ENCODE data around the gene SCN4B.
A peak's percentile ranks its signal among the peaks of the same experiment; 100 is the strongest.

Gene SCN4B

GRCh38 chr11:118167906-118168305 is 15.3 kb upstream of the SCN4B start:
- H3K4me3 Mint-ChIP-seq, result no peak overlapping the region
- peaks cover 14% of the 10 kb centered on the region for H3K27me3 Mint-ChIP-seq (ENCODE audit: low read depth)
- DNase-seq (ENCODE audit: low spot score), result no peak
- peaks cover 2% of the 10 kb centered on the region for H3K4me1 Mint-ChIP-seq (ENCODE audit: low read depth)
- no peaks in the 10 kb centered on the region for H3K36me3 Mint-ChIP-seq (ENCODE audit: low read depth)
- no peaks in the 10 kb centered on the region for H3K9me3 Mint-ChIP-seq
- no peak overlapping the region for H3K27ac Mint-ChIP-seq

GRCh38 chr11:118167253-118167652 is 14.6 kb upstream of the SCN4B start:
- Mint-ChIP-seq H3K36me3 (ENCODE audit: low read depth) (no peaks in the 10 kb centered on the region), H3K27me3 (ENCODE audit: low read depth) (peaks cover 19% of the 10 kb centered on the region), H3K4me1 (ENCODE audit: low read depth) (peaks cover 2% of the 10 kb centered on the region), H3K4me3 (no peak overlapping the region), H3K27ac (no peak overlapping the region), H3K9me3 (no peaks in the 10 kb centered on the region)
- no peak for DNase-seq (ENCODE audit: low spot score)

GRCh38 chr11:118166641-118167040 is 14.0 kb upstream of the SCN4B start:
- Mint-ChIP-seq H3K9me3 (no peaks in the 10 kb centered on the region), H3K4me1 (ENCODE audit: low read depth) (peaks cover under 1% of the 10 kb centered on the region), H3K27me3 (ENCODE audit: low read depth) (peaks cover 19% of the 10 kb centered on the region)

GRCh38 chr11:118164885-118165284 is 12.3 kb upstream of the SCN4B start:
- H3K4me3 Mint-ChIP-seq, result no peak overlapping the region
- no peak overlapping the region for H3K27ac Mint-ChIP-seq
- no peak for DNase-seq (ENCODE audit: low spot score)
- H3K4me1 Mint-ChIP-seq (ENCODE audit: low read depth), result no peaks in the 10 kb centered on the region
- peaks cover 22% of the 10 kb centered on the region for H3K27me3 Mint-ChIP-seq (ENCODE audit: low read depth)
- no peaks in the 10 kb centered on the region for H3K9me3 Mint-ChIP-seq
- H3K36me3 Mint-ChIP-seq (ENCODE audit: low read depth), result no peaks in the 10 kb centered on the region

More at GRCh38 chr11:118166641-118167040, 14.0 kb upstream of the SCN4B start:
- no peak overlapping the region for H3K27ac Mint-ChIP-seq
- DNase-seq (ENCODE audit: low spot score), result no peak
- no peak overlapping the region for H3K4me3 Mint-ChIP-seq
- no peaks in the 10 kb centered on the region for H3K36me3 Mint-ChIP-seq (ENCODE audit: low read depth)

GRCh38 chr11:118163494-118163893 is 10.9 kb upstream of the SCN4B start:
- Mint-ChIP-seq H3K27ac (no peak overlapping the region), H3K27me3 (ENCODE audit: low read depth) (peaks cover 30% of the 10 kb centered on the region), H3K4me1 (ENCODE audit: low read depth) (no peaks in the 10 kb centered on the region), H3K4me3 (no peak overlapping the region), H3K36me3 (ENCODE audit: low read depth) (no peaks in the 10 kb centered on the region), H3K9me3 (no peaks in the 10 kb centered on the region)
- no peak for DNase-seq (ENCODE audit: low spot score)

GRCh38 chr11:118162846-118163245 is 10.2 kb upstream of the SCN4B start:
- Mint-ChIP-seq H3K4me3 (no peak overlapping the region), H3K4me1 (ENCODE audit: low read depth) (no peaks in the 10 kb centered on the region)

GRCh38 chr11:118161786-118162185 is 9.2 kb upstream of the SCN4B start:
- Mint-ChIP-seq H3K36me3 (ENCODE audit: low read depth) (no peaks in the 10 kb centered on the region), H3K4me3 (no peak overlapping the region), H3K27ac (no peak overlapping the region), H3K4me1 (ENCODE audit: low read depth) (peaks cover 2% of the 10 kb centered on the region), H3K9me3 (no peaks in the 10 kb centered on the region), H3K27me3 (ENCODE audit: low read depth) (peaks cover 45% of the 10 kb centered on the region)
- DNase-seq (ENCODE audit: low spot score), result no peak

More at GRCh38 chr11:118162846-118163245, 10.2 kb upstream of the SCN4B start:
- no peaks in the 10 kb centered on the region for H3K9me3 Mint-ChIP-seq
- peaks cover 35% of the 10 kb centered on the region for H3K27me3 Mint-ChIP-seq (ENCODE audit: low read depth)
- no peak overlapping the region for H3K27ac Mint-ChIP-seq
- no peak for DNase-seq (ENCODE audit: low spot score)
- H3K36me3 Mint-ChIP-seq (ENCODE audit: low read depth), result no peaks in the 10 kb centered on the region

- H3K4me3 Mint-ChIP-seq, result no peak overlapping the region
- H3K4me1 Mint-ChIP-seq (ENCODE audit: low read depth), result peaks cover 10% of the 10 kb centered on the region
- no peaks in the 10 kb centered on the region for H3K36me3 Mint-ChIP-seq (ENCODE audit: low read depth)
- no peaks in the 10 kb centered on the region for H3K9me3 Mint-ChIP-seq
- H3K27ac Mint-ChIP-seq, result no peak overlapping the region
- no peak for DNase-seq (ENCODE audit: low spot score)
- peaks cover 68% of the 10 kb centered on the region for H3K27me3 Mint-ChIP-seq (ENCODE audit: low read depth)
Measured at GRCh38 chr11:118157186-118157895, 4.7 kb upstream of the SCN4B start.

- DNase-seq (ENCODE audit: low spot score), result no peak
- Mint-ChIP-seq H3K4me3 (no peak overlapping the region), H3K9me3 (no peaks in the 10 kb centered on the region)
Measured at GRCh38 chr11:118156531-118157185, 4.0 kb upstream of the SCN4B start.

GRCh38 chr11:118155776-118156530 is 3.3 kb upstream of the SCN4B start:
- H3K4me3 Mint-ChIP-seq, result no peak overlapping the region
- no peak overlapping the region for H3K27ac Mint-ChIP-seq
- H3K27me3 Mint-ChIP-seq (ENCODE audit: low read depth), result peaks cover 78% of the 10 kb centered on the region
- H3K36me3 Mint-ChIP-seq (ENCODE audit: low read depth), result no peaks in the 10 kb centered on the region
- H3K9me3 Mint-ChIP-seq, result no peaks in the 10 kb centered on the region
- peaks cover 10% of the 10 kb centered on the region for H3K4me1 Mint-ChIP-seq (ENCODE audit: low read depth)
- no peak for DNase-seq (ENCODE audit: low spot score)

More at GRCh38 chr11:118156531-118157185, 4.0 kb upstream of the SCN4B start:
- H3K4me1 Mint-ChIP-seq (ENCODE audit: low read depth), result peaks cover 10% of the 10 kb centered on the region
- H3K27me3 Mint-ChIP-seq (ENCODE audit: low read depth), result peaks cover 74% of the 10 kb centered on the region
- H3K36me3 Mint-ChIP-seq (ENCODE audit: low read depth), result no peaks in the 10 kb centered on the region
- no peak overlapping the region for H3K27ac Mint-ChIP-seq

GRCh38 chr11:118154641-118155040 is 2.0 kb upstream of the SCN4B start:
- no peaks in the 10 kb centered on the region for H3K9me3 Mint-ChIP-seq
- H3K27ac Mint-ChIP-seq, result no peak overlapping the region
- DNase-seq (ENCODE audit: low spot score), result no peak
- H3K27me3 Mint-ChIP-seq (ENCODE audit: low read depth), result peaks cover 89% of the 10 kb centered on the region
- no peaks in the 10 kb centered on the region for H3K36me3 Mint-ChIP-seq (ENCODE audit: low read depth)
- no peak overlapping the region for H3K4me3 Mint-ChIP-seq
- H3K4me1 Mint-ChIP-seq (ENCODE audit: low read depth), result peaks cover 10% of the 10 kb centered on the region

- H3K27me3 Mint-ChIP-seq (ENCODE audit: low read depth), result peaks cover 86% of the 10 kb centered on the region
Measured at GRCh38 chr11:118153976-118154375, 1.4 kb upstream of the SCN4B start.

GRCh38 chr11:118153516-118153915 is 893 bp upstream of the SCN4B start:
- no peaks in the 10 kb centered on the region for H3K36me3 Mint-ChIP-seq (ENCODE audit: low read depth)
- H3K27me3 Mint-ChIP-seq (ENCODE audit: low read depth), result peaks cover 86% of the 10 kb centered on the region
- no peaks in the 10 kb centered on the region for H3K9me3 Mint-ChIP-seq

More at GRCh38 chr11:118153976-118154375, 1.4 kb upstream of the SCN4B start:
- Mint-ChIP-seq H3K36me3 (ENCODE audit: low read depth) (no peaks in the 10 kb centered on the region), H3K4me1 (ENCODE audit: low read depth) (peaks cover 10% of the 10 kb centered on the region), H3K9me3 (no peaks in the 10 kb centered on the region), H3K4me3 (peak overlapping the region; percentile 69), H3K27ac (peak overlapping the region; percentile 1)
- no peak for DNase-seq (ENCODE audit: low spot score)

GRCh38 chr11:118152020-118152551 is 537 bp downstream of the SCN4B start:
- peak overlapping the region; percentile 31 for H3K4me3 Mint-ChIP-seq
- H3K4me1 Mint-ChIP-seq (ENCODE audit: low read depth), result peaks cover 9% of the 10 kb centered on the region
- no peak overlapping the region for H3K27ac Mint-ChIP-seq
- DNase-seq (ENCODE audit: low spot score), result no peak
- no peaks in the 10 kb centered on the region for H3K9me3 Mint-ChIP-seq
- H3K27me3 Mint-ChIP-seq (ENCODE audit: low read depth), result peaks cover 81% of the 10 kb centered on the region
- H3K36me3 Mint-ChIP-seq (ENCODE audit: low read depth), result no peaks in the 10 kb centered on the region

More at GRCh38 chr11:118153516-118153915, 893 bp upstream of the SCN4B start:
- Mint-ChIP-seq H3K4me3 (peak overlapping the region; percentile 69), H3K4me1 (ENCODE audit: low read depth) (peaks cover 10% of the 10 kb centered on the region), H3K27ac (no peak overlapping the region)
- no peak for DNase-seq (ENCODE audit: low spot score)
